GM23338 (cell line): Measurements from ENCODE around the gene FUT3. TPM values are rescaled to one million over a fixed set of nuclear protein-coding genes. Genes with fewer than 3 reads are reported as not detected.

Experiments used
- ATAC-seq: fragments of 200-7000 bp; cut with Tn5 transposase; 3 replicates; pipeline ENCODE4 v1.9.1; 2020
- DNase-seq: peaks from one replicate; pipeline ENCODE4 v3.0.0-alpha.2; 2015; ENCODE audit warnings: low spot score
- H2AFZ ChIP-seq: fragments of 200-600 bp; sonication (generic); 2 replicates; pipeline ENCODE4 v1.8.0; 2016; ENCODE audit warnings: antibody characterized with exemption, mild to moderate bottlenecking, moderate library complexity
- H3F3A ChIP-seq: fragments of 200-600 bp; sonication (generic); replicated peaks from 2 replicates; pipeline ENCODE4 v1.8.0; 2017; ENCODE audit warnings: antibody characterized with exemption, mixed run types, low read depth
- H3K27ac ChIP-seq: fragments of 200-600 bp; sonication (generic); 2 replicates; pipeline ENCODE4 v1.6.1; 2016; ENCODE audit warnings: low read depth
- H3K27me3 ChIP-seq: fragments of 200-600 bp; sonication (generic); 2 replicates; pipeline ENCODE4 v1.8.0; 2016; ENCODE audit warnings: mild to moderate bottlenecking, mixed run types, moderate library complexity; ENCODE audit not compliant: insufficient read depth
- H3K36me3 ChIP-seq: fragments of 200-600 bp; sonication (generic); 2 replicates; pipeline ENCODE4 v1.8.0; 2016; ENCODE audit warnings: mild to moderate bottlenecking; ENCODE audit not compliant: insufficient read depth
- H3K4me1 ChIP-seq: fragments of 200-600 bp; sonication (generic); 2 replicates; pipeline ENCODE4 v1.8.0; 2016; ENCODE audit warnings: mild to moderate bottlenecking, moderate library complexity; ENCODE audit not compliant: insufficient read depth
- H3K4me2 ChIP-seq: fragments of 200-600 bp; sonication (generic); 2 replicates; pipeline ENCODE4 v1.7.1; 2017; ENCODE audit warnings: mixed run types
- H3K4me3 ChIP-seq: fragments of 200-600 bp; sonication (generic); 2 replicates; pipeline ENCODE4 v1.6.1; 2016; ENCODE audit warnings: mixed run types
- H3K79me2 ChIP-seq: fragments of 200-600 bp; sonication (generic); replicated peaks from 2 replicates; pipeline ENCODE4 v1.8.0; 2017; ENCODE audit warnings: mild to moderate bottlenecking; ENCODE audit not compliant: insufficient read depth
- H3K9me2 ChIP-seq: fragments of 200-600 bp; sonication (generic); 2 replicates; pipeline ENCODE4 v1.8.0; 2017; ENCODE audit not compliant: insufficient read depth
- H4K20me1 ChIP-seq: fragments of 200-600 bp; sonication (generic); replicated peaks from 2 replicates; pipeline ENCODE4 v1.8.0; 2017; ENCODE audit warnings: mild to moderate bottlenecking; ENCODE audit not compliant: insufficient read depth
- H3K27ac Mint-ChIP-seq: 2 replicates; pipeline ENCODE4 v1.8.0; 2020; ENCODE audit warnings: inconsistent platforms, mild to moderate bottlenecking, moderate library complexity, mixed read lengths
- H3K27me3 Mint-ChIP-seq: 3 replicates; pipeline ENCODE4 v1.8.0; 2022; ENCODE audit warnings: low read depth, mild to moderate bottlenecking, moderate library complexity, mixed read lengths, inconsistent platforms; ENCODE audit not compliant: insufficient read depth, poor library complexity
- H3K36me3 Mint-ChIP-seq: 3 replicates; pipeline ENCODE4 v1.8.0; 2021; ENCODE audit warnings: low read depth, mild to moderate bottlenecking, inconsistent platforms, moderate library complexity, mixed read lengths
- H3K4me1 Mint-ChIP-seq: 3 replicates; pipeline ENCODE4 v1.8.0; 2020; ENCODE audit warnings: mild to moderate bottlenecking, inconsistent platforms, mixed read lengths
- H3K4me3 Mint-ChIP-seq: 3 replicates; pipeline ENCODE4 v1.8.0; 2021; ENCODE audit warnings: moderate library complexity, mild to moderate bottlenecking, inconsistent platforms, mixed read lengths
- H3K9me3 Mint-ChIP-seq: 3 replicates; pipeline ENCODE4 v1.8.0; 2020; ENCODE audit warnings: moderate library complexity, mild to moderate bottlenecking, inconsistent platforms, mixed read lengths
- CREB1 ChIP-seq: fragments of 250-450 bp; sonication (Bioruptor Pico); IDR thresholded peaks from 2 replicates; pipeline ENCODE4 v1.5.0; 2020; ENCODE audit warnings: low read depth, mild to moderate bottlenecking, moderate library complexity
- CTCF ChIP-seq, 2 experiments: fragments of 200-600 bp in 1 of 2; sonication (generic) in 1 of 2; conservative IDR thresholded peaks; 2 replicates each; pipeline versions ENCODE4 v1.5.1 to v1.6.1; 2016 to 2017; ENCODE audit warnings: antibody characterized with exemption in 2 of 2, low read depth in 2 of 2, mild to moderate bottlenecking in 2 of 2, moderate library complexity in 1 of 2
- ETS1 ChIP-seq: IDR thresholded peaks from 2 replicates; pipeline ENCODE4 v1.6.1; 2016; ENCODE audit warnings: antibody characterized with exemption
- EZH2 ChIP-seq: fragments of 200-600 bp; sonication (generic); IDR thresholded peaks from one replicate; pipeline ENCODE4 v1.8.0; 2017; ENCODE audit warnings: antibody characterized with exemption, mild to moderate bottlenecking, low read depth; ENCODE audit not compliant: unreplicated experiment
- EZH2phosphoT487 ChIP-seq: fragments of 200-600 bp; sonication (generic); IDR thresholded peaks from one replicate; pipeline ENCODE4 v1.8.1; 2018; ENCODE audit warnings: antibody characterized with exemption; ENCODE audit not compliant: unreplicated experiment
- JUNB ChIP-seq: IDR thresholded peaks from one replicate; pipeline ENCODE4 v1.6.1; 2016; ENCODE audit warnings: antibody characterized with exemption; ENCODE audit not compliant: unreplicated experiment
- NANOG ChIP-seq: IDR thresholded peaks from 2 replicates; pipeline ENCODE4 v1.6.1; 2016; ENCODE audit warnings: antibody characterized with exemption, borderline replicate concordance
- POLR2AphosphoS5 ChIP-seq: IDR thresholded peaks from 2 replicates; pipeline ENCODE4 v1.6.1; 2016; ENCODE audit warnings: antibody characterized with exemption, low read depth
- REST ChIP-seq: IDR thresholded peaks from one replicate; pipeline ENCODE4 v1.6.1; 2018; ENCODE audit warnings: antibody characterized with exemption; ENCODE audit not compliant: unreplicated experiment
- STAT1 ChIP-seq: IDR thresholded peaks from one replicate; pipeline ENCODE4 v1.6.1; 2016; ENCODE audit warnings: antibody characterized with exemption; ENCODE audit not compliant: unreplicated experiment
- ZNF114 ChIP-seq: fragments of 250-450 bp; sonication (Bioruptor Pico); IDR thresholded peaks from 2 replicates; pipeline ENCODE4 v1.5.0; 2020; ENCODE audit warnings: mild to moderate bottlenecking, moderate library complexity
- ZNF331 ChIP-seq: fragments of 250-450 bp; sonication (Bioruptor Pico); IDR thresholded peaks from 2 replicates; pipeline ENCODE4 v1.5.0; 2020; ENCODE audit warnings: low read depth, mild to moderate bottlenecking, moderate library complexity
- ZNF462 ChIP-seq: fragments of 250-450 bp; sonication (Bioruptor Pico); IDR thresholded peaks from 2 replicates; pipeline ENCODE4 v1.5.0; 2020; ENCODE audit warnings: mild to moderate bottlenecking, moderate library complexity
- polyA plus RNA-seq: library from polyadenylated mRNA; unstranded; fragments of >200 nt; fragmentation: Nextera tagmentation; extraction: Ambion mirVana; gene quantifications from 2 replicates; pipeline ENCODE4 v1.2.1, GENCODE V29; 2016
- total RNA-seq: library from RNA; depleted of rRNA; stranded (reverse); fragments of >200 nt; shearing (Covaris generic); gene quantifications from 2 replicates; pipeline ENCODE4 v1.2.3, GENCODE V29; 2014

FUT3 gene
- total and polyA plus RNA-seq, 2 experiments from 2014 or later, result 0.45 TPM; not detected in 1

- TF ChIP-seq ZNF331 (CRISPR knock-in tag) (no peak), CREB1 (CRISPR knock-in tag) (peak; percentile 80), POLR2AphosphoS5 (peak; percentile 97), STAT1 (no peak), ETS1 (0 out of 2 replicates have a peak, but pooled peaks have one; percentile 16), ZNF462 (CRISPR knock-in tag) (no peak), JUNB (no peak), EZH2phosphoT487 (no peak), ZNF114 (CRISPR knock-in tag) (no peak), NANOG (no peak), REST (no peak), EZH2 (no peak), CTCF (conservative IDR thresholded peaks at IDR 0.05; ENCODE audit: low read depth in 2 of 2) (no peak)
- 0 out of 3 replicates have a peak, but pooled peaks cover 2% of the 10 kb centered on the region for H3K9me3 Mint-ChIP-seq
- Histone ChIP-seq H3K9me2 (no peaks in the 10 kb centered on the region), H3K4me3 (peak overlapping the region; percentile 86), H3K79me2 (no peaks in the 10 kb centered on the region), H3K27me3 (no peaks in the 10 kb centered on the region), H2AFZ (peak overlapping the region; percentile 90), H3K4me2 (peak overlapping the region; percentile 97), H4K20me1 (no peaks in the 10 kb centered on the region), H3K36me3 (no peaks in the 10 kb centered on the region), H3K4me1 (peaks cover 4% of the 10 kb centered on the region; the same call in 1 of the 2 replicates), H3K27ac (peak overlapping the region; percentile 94), H3F3A (no peaks in the 10 kb centered on the region)
- H3K4me3 Mint-ChIP-seq, result peak overlapping the region; percentile 95
- no peaks in the 10 kb centered on the region for H3K36me3 Mint-ChIP-seq
- DNase-seq (peak; percentile 94), ATAC-seq (peak; percentile 60)
- peaks cover 7% of the 10 kb centered on the region for H3K4me1 Mint-ChIP-seq
- peaks cover 25% of the 10 kb centered on the region for H3K27me3 Mint-ChIP-seq
- peak overlapping the region; percentile 98 for H3K27ac Mint-ChIP-seq
Measured at GRCh38 chr19:5827891-5828660, 23.2 kb downstream of the FUT3 start.
